Activated CD8-positive, alpha-beta memory T cell treated with anti-CD3 and anti-CD28 coated beads, Interleukin-2, amount 50 U/mL, for 1 hour (primary cell): Measurements from ENCODE around the gene ZFR2.
"Not testable (repeated sequence)": the region's sequence is repeated elsewhere in the genome, so short reads cannot be mapped to it uniquely, and the experiment has no call there.

Experiments
- DNase-seq: peaks from one replicate; pipeline ENCODE4 v3.0.0-alpha.2; 2020; ENCODE audit errors: extremely low read depth

ZFR2 gene

GRCh38 chr19:3874695-3875094 is 5.9 kb upstream of the ZFR2 start:
- DNase-seq = not testable (repeated sequence)

- DNase-seq = no peak
These were observed 4.3 kb upstream of the ZFR2 start for GRCh38 chr19:3873151-3873550.

- no peak for DNase-seq
These were observed 668 bp downstream of the ZFR2 start for GRCh38 chr19:3867971-3868769.

- DNase-seq = no peak
These were observed 1.8 kb downstream of the ZFR2 start for GRCh38 chr19:3866910-3867638.

- DNase-seq = no peak
These were observed 5.2 kb downstream of the ZFR2 start for GRCh38 chr19:3863648-3864047.

GRCh38 chr19:3862826-3863500 is 5.9 kb downstream of the ZFR2 start:
- DNase-seq = no peak

GRCh38 chr19:3860499-3860898 is 8.3 kb downstream of the ZFR2 start:
- DNase-seq = no peak

- no peak for DNase-seq
These were observed 11.3 kb downstream of the ZFR2 start for GRCh38 chr19:3857449-3858003.

- no peak for DNase-seq
These were observed 13.5 kb downstream of the ZFR2 start for GRCh38 chr19:3855320-3855719.

- DNase-seq = no peak
These were observed 16.1 kb downstream of the ZFR2 start for GRCh38 chr19:3852614-3853254.

- DNase-seq = no peak
These were observed 16.7 kb downstream of the ZFR2 start for GRCh38 chr19:3852177-3852511.

- DNase-seq = no peak
These were observed 17.3 kb downstream of the ZFR2 start for GRCh38 chr19:3851254-3852176.

GRCh38 chr19:3850320-3850972 is 18.4 kb downstream of the ZFR2 start:
- DNase-seq = no peak

- no peak for DNase-seq
These were observed 19.1 kb downstream of the ZFR2 start for GRCh38 chr19:3849787-3850186.

GRCh38 chr19:3849092-3849491 is 19.7 kb downstream of the ZFR2 start:
- DNase-seq = no peak

GRCh38 chr19:3844596-3844995 is 24.2 kb downstream of the ZFR2 start:
- DNase-seq = no peak

GRCh38 chr19:3842948-3843347 is 25.9 kb downstream of the ZFR2 start:
- DNase-seq = no peak

- no peak for DNase-seq
These were observed 28.0 kb downstream of the ZFR2 start for GRCh38 chr19:3840804-3841203.

- DNase-seq = no peak
These were observed 28.9 kb downstream of the ZFR2 start for GRCh38 chr19:3839941-3840340.

GRCh38 chr19:3838661-3839060 is 30.2 kb downstream of the ZFR2 start:
- DNase-seq = no peak
